H1 (cell line): Measurements from ENCODE around the gene LIPE.

Experiments used
- BCL11A ChIP-seq, 2 experiments: IDR thresholded peaks; one replicate each; pipeline ENCODE4 v1.6.1; 2011; ENCODE audit warnings: low read depth in 2 of 2, low read length in 2 of 2, mild to moderate bottlenecking in 2 of 2
- CBX8 ChIP-seq: fragments of 300-800, 300-1000 bp; sonication (generic); IDR thresholded peaks from 2 replicates; pipeline ENCODE4 v1.7.1; 2016; ENCODE audit warnings: low read depth, low read length, borderline replicate concordance
- CEBPB ChIP-seq: IDR thresholded peaks from 2 replicates; pipeline ENCODE4 v1.6.1; 2012; ENCODE audit warnings: low read depth, low read length
- CHD1 ChIP-seq: IDR thresholded peaks from 2 replicates; pipeline ENCODE4 v1.6.1; 2012; ENCODE audit warnings: low read depth, low read length, improper control_type of control experiment
- EGR1 ChIP-seq: IDR thresholded peaks from 2 replicates; pipeline ENCODE4 v1.6.1; 2011; ENCODE audit warnings: low read depth, low read length, borderline replicate concordance
- EZH2 ChIP-seq: fragments of 200-600 bp; sonication (generic); IDR thresholded peaks from 2 replicates; pipeline ENCODE4 v1.7.1; 2012; ENCODE audit warnings: low read depth, mild to moderate bottlenecking, moderate library complexity, low read length, inconsistent platforms; ENCODE audit not compliant: severe bottlenecking
- GTF2F1 ChIP-seq: IDR thresholded peaks from 2 replicates; pipeline ENCODE4 v1.6.1; 2012; ENCODE audit warnings: low read depth, low read length, improper control_type of control experiment, borderline replicate concordance
- JUN ChIP-seq: IDR thresholded peaks from 2 replicates; pipeline ENCODE4 v1.6.1; 2011; ENCODE audit warnings: low read depth, mild to moderate bottlenecking, improper control_type of control experiment, low read length
- SIN3A ChIP-seq, 2 experiments: IDR thresholded peaks in 1 of 2; conservative IDR thresholded peaks in 1 of 2; 2 replicates each; pipeline ENCODE4 v1.6.1; 2011 to 2012; ENCODE audit warnings: low read length in 2 of 2, improper control_type of control experiment in 1 of 2, low read depth in 1 of 2, mild to moderate bottlenecking in 1 of 2
- SIX5 ChIP-seq: IDR thresholded peaks from 2 replicates; pipeline ENCODE4 v1.6.1; 2011; ENCODE audit warnings: mild to moderate bottlenecking, low read depth, low read length
- SRF ChIP-seq: IDR thresholded peaks from 2 replicates; pipeline ENCODE4 v1.6.1; 2011; ENCODE audit warnings: mild to moderate bottlenecking, low read depth, low read length, moderate library complexity
- TAF1 ChIP-seq: IDR thresholded peaks from 2 replicates; pipeline ENCODE4 v1.6.1; 2011; ENCODE audit warnings: mild to moderate bottlenecking, low read depth, low read length
- TF ChIP-seq, protein P1 (sequence below), 3 experiments: IDR thresholded peaks; 1 replicate in 2 of 3; 2 replicates in 1 of 3; pipeline versions ENCODE4 v1.5.1 to v1.6.1; 2011; ENCODE audit warnings: low read length in 3 of 3, mild to moderate bottlenecking in 3 of 3, inconsistent platforms in 2 of 3, low read depth in 1 of 3, moderate library complexity in 1 of 3; ENCODE audit not compliant: insufficient read depth in 1 of 3; ENCODE audit errors: control extremely low read depth in 1 of 3
- TF ChIP-seq, protein P2 (sequence below): IDR thresholded peaks from 2 replicates; pipeline ENCODE4 v1.6.1; 2012; ENCODE audit warnings: inconsistent platforms

DNA sequence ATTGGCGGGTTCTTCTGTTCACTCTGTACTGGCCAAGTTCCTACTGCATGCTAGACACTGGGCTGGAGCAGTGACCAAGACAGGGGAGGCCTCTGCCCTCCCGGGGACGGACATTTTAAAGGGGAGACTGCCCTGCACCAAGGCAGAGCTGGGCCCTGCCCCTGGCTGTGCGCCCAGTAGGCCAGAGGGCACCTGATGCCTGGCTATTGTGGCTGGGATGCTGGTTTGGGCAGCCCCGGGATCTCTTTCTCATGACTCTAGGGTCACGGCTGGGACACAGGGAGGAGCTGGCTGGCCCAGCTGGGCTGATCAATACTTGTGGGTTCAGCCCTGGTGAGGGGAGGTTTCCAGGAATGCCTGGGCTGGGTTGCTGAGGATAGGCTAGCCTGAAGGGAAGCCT, 17.7 kb downstream of the LIPE start:
- no peak for TF ChIP-seq EGR1
- no peak for TF ChIP-seq EZH2
- TF ChIP-seq SIX5 = no peak
- TF ChIP-seq TAF1 = no peak
- no peak for TF ChIP-seq SRF
- TF ChIP-seq, protein P1, sequence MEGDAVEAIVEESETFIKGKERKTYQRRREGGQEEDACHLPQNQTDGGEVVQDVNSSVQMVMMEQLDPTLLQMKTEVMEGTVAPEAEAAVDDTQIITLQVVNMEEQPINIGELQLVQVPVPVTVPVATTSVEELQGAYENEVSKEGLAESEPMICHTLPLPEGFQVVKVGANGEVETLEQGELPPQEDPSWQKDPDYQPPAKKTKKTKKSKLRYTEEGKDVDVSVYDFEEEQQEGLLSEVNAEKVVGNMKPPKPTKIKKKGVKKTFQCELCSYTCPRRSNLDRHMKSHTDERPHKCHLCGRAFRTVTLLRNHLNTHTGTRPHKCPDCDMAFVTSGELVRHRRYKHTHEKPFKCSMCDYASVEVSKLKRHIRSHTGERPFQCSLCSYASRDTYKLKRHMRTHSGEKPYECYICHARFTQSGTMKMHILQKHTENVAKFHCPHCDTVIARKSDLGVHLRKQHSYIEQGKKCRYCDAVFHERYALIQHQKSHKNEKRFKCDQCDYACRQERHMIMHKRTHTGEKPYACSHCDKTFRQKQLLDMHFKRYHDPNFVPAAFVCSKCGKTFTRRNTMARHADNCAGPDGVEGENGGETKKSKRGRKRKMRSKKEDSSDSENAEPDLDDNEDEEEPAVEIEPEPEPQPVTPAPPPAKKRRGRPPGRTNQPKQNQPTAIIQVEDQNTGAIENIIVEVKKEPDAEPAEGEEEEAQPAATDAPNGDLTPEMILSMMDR (IDR thresholded peaks at IDR 0.05; ENCODE audit: control extremely low read depth in 1 of 3, insufficient read depth in 1 of 3, low read depth in 1 of 3, low read length in 3 of 3) = no peak
- TF ChIP-seq GTF2F1 = no peak
- TF ChIP-seq, protein P2, sequence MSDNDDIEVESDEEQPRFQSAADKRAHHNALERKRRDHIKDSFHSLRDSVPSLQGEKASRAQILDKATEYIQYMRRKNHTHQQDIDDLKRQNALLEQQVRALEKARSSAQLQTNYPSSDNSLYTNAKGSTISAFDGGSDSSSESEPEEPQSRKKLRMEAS = no peak
- no peak for TF ChIP-seq BCL11A (IDR thresholded peaks at IDR 0.05; ENCODE audit: low read depth in 2 of 2, low read length in 2 of 2)
- no peak for TF ChIP-seq JUN
- TF ChIP-seq SIN3A (conservative IDR thresholded peaks at IDR 0.05 in 1 of 2, IDR thresholded peaks at IDR 0.05 in 1 of 2; ENCODE audit: low read depth in 1 of 2, low read length in 2 of 2) = no peak
- no peak for TF ChIP-seq CEBPB
- no peak for TF ChIP-seq CBX8
- no peak for TF ChIP-seq CHD1
